HG03442 (cell line): ENCODE results near the gene SPAG5.

ENCODE experiments used
- ATAC-seq: cut with Tn5 transposase; IDR thresholded peaks from one replicate; pipeline ENCODE4 v1.9.1; 2021; ENCODE audit warnings: mild to moderate bottlenecking, moderate library complexity; ENCODE audit not compliant: unreplicated experiment

The SPAG5 gene

DNA sequence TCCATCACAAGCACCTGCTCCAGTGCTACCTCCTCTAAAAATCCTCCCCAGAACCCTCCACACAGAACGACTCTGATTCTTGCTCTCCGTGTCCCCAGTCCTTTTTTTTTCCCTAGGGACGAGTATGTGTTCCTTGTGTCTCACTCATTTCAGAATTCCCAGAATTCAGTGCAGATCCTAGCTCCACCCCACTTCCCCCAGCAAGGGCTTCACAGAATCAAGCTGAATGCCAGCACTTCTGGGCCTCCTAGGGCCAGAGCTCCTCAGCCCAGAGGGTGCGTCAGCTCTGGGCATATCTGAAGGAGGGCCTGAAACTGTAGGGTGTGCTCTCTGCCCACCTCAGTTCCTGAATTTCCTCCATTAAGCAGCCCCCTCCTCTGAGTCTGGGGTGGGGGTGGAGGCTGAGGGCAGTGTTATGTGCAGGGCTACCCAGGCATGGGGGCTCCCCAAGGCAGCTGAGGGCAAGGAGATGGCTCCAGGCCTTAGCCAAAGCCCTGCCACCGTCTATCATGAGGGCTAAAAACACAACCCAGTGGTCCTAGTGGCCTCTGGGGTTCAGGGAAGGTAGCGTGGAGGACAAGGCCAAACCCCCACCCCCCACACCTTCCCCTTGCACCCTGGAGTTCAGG lies 52.9 kb downstream of the SPAG5 start:
- no peak for ATAC-seq

DNA sequence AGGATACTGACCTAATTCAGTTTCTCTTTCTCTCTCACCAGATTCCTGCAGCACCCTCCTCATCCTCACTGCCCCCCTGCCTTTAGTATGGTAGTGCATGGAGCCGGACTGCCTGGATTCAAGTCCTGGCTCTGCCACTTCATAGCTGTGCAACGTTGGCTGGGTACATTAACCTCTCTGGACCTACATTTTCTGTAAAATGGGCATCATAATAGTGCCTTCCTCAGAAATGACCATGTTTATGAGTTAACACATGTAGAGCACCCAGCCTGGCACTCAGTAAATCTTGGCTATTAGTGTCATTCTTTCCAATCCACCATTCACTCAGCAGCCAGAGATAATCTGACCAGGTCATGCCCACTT lies 53.7 kb downstream of the SPAG5 start:
- no peak for ATAC-seq

- ATAC-seq = no peak
Measured at GRCh38 chr17:28544402-28545140, 54.3 kb downstream of the SPAG5 start.

- no peak for ATAC-seq
Measured at GRCh38 chr17:28541439-28541838, 57.4 kb downstream of the SPAG5 start.

DNA sequence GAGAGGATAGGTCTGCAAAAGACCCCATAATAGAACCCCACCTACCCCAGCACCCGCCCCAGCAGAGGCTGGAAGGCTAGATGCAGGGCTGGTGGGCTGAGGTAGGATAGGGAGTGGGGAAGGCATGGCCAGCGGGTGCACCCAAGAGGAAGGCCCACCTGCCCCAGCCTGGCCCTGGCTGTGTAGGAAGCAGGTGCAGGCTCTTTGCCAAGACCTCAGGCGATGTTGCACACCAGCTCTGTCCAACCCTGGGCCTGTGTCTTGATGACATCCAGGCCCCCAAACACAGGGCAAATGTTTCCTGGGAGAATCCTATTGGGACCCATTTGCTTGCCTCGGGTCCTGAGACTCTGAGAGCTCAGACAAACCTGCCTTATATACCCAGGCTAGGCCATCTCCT lies 58.6 kb downstream of the SPAG5 start:
- no peak for ATAC-seq

DNA sequence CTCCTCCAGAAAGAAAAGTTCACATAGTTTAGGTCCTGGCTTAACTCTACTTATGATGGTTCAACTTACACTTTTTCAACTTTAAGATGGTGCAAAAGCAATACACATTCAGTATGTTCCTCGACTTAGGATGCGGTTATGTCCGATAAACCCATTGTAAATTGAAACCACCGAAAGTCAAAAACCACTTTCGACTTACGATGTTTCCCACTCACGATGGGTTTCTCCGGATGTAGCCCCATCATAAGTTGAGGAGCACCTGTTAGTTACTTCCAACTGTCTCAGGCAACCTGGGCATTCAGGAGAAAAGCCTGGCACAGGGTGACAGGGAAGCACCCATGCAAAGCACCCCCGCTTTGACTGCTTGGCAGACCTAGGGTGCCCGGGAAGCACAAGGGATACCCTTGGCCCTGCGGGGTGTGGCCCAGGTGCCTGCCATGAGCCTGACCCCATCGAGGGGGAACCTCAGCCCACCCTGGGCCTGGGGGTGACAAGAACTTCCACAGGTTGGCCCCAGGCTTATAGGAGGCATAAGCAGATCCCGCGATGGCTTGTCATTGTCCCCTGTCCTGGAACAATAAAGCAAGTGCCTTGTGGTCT lies 60.4 kb downstream of the SPAG5 start:
- no peak for ATAC-seq

- no peak for ATAC-seq
Measured at GRCh38 chr17:28537219-28537610, 61.6 kb downstream of the SPAG5 start.

- ATAC-seq = no peak
Measured at GRCh38 chr17:28536532-28537218, 62.1 kb downstream of the SPAG5 start.

GRCh38 chr17:28534740-28535375 lies 64.0 kb downstream of the SPAG5 start:
- ATAC-seq = no peak

DNA sequence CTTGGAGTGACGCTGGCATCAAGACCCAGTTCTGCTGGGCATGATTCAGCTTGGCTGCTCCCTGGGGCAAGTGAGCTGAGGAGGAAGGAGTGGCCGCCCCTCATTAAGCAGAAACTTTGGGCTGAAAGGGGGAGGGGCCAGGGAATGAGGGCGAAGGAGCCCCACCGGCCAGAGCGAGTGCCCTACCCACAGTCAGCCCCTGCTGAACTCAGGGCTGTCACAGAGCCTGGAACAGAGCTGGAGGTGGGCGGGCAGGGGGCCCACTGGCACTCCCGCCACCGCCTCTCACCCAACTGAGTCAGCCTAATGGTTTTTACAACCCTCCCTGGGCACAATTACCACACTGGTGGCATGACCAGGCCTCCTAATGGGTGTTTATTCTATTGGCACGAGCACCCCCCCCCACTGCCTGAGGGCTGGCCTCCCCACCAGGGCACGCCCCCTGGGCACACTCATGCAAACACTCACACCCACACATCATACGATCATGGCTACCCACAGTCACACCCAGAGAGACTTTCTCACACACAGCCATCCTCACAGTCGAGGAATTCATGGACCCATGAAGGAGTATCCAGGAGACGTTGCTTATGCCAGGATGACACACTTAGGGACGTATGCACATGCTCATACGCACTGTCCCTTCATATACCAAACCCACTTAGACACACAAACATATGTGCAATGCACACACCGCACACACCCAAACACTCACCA lies 65.6 kb downstream of the SPAG5 start:
- no peak for ATAC-seq

DNA sequence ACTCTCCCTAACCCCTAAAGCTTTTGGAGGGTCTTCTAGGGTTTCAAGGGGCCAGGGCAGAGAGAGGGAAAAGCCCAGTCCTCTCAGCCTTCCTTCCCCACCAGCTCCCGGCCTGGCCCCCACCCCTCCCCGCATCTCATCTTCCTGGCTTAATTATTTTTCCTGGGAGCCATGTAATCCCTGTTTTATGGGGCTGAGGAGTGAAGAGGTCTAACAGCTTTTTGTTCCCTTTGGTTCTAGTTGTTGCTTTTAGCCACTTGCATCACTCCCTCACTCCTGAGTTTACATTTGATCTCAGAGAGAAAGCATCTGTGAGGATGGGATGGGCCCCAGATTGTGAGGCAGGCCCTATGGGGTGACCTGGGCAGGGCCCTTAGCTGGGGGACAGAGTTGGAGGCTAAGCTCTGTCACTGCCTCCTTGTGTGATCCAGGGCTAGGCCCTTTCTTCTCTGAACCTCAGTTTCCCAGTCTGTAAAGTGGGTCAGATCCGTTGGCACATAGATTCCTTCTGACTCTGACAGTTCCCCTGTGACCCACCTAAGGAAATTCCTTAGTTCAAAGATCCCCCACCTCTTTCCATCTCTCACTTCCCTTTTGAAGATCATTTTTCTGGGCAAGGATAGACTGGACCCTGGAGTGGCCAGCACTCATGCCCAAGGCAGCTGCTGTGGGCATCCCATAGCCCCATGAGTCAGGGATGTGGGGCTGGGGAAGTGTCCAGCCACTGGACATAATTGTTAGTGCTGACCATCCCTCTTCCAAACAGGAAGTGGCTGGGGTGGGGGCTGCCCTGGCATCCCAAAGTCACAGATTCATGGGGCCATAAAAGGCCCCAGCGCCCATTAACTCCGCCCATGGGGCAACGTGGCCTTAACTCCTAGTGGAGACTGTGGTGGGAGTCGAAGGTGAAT lies 66.5 kb downstream of the SPAG5 start:
- no peak for ATAC-seq

DNA sequence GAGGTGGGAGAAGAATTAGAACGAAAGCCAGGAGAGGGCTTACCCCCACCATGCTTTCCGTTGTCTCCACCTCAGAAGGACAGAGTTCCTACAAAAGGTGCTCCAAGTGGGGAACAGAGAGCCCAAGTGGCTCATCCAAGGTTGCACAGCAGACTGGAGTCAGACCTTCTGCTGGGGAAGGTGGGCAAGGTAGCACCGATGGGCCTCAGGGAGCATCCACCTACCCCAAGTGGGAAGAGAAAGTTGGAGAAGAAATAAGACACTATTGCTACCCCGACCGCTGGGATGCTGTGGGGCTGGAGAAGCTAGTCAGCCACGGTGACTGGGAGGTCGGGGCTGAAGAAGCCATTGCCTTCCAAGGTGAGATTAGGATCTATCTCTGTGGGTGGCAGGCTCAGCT lies 67.9 kb downstream of the SPAG5 start:
- ATAC-seq = no peak

DNA sequence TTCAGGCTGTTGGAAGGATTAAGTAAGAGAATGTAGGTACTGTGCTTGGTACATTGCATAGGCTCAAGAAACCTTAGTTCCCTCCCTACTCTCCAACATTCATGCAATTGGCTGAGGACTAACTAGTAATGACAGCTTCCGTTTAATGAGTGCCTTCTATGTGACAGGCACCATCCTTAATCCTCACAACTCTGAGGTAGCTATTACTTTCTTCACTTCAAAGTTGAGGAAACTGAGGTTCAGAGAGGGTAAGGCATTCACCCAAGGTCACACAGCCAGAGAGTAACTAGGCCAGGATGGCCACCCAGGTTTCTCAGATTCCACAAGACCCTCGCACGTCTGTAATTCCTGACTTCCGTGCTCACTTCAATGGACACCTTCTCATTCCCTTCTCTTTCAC lies 68.6 kb downstream of the SPAG5 start:
- ATAC-seq = no peak

GRCh38 chr17:28529013-28529400 lies 69.8 kb downstream of the SPAG5 start:
- no peak for ATAC-seq

DNA sequence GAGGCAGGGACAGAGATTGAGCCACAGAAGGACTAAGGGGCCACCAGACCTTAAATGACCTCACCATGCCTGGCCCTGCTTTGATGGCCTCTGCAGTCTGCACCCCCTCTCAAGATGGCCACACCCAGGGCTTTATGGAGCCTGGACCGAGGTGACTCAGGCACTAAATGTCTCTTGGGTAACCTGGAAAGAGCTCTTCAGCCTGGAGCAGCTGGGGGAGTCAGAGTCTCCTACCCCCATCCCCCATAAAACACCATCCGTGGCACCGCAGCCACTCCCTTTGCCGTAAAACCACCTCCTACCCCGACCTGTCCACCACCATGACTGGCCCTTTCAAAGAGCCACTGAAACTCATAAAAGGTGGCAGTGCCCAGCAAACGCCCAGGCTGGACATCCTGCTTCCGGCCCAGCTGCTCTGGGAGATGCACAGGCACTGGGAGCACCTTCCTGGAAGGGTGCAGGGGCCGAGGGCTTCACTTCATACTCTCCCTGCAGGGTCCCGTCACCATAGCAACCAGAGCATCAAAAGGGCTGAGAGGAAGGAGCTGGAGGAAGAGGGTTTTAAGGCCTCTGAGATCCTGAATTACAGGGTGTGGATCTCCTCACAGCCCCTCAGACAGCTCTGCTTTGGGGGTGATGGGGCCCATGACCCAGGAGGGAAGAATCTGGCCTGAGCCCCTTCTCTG lies 70.4 kb downstream of the SPAG5 start:
- ATAC-seq = no peak

DNA sequence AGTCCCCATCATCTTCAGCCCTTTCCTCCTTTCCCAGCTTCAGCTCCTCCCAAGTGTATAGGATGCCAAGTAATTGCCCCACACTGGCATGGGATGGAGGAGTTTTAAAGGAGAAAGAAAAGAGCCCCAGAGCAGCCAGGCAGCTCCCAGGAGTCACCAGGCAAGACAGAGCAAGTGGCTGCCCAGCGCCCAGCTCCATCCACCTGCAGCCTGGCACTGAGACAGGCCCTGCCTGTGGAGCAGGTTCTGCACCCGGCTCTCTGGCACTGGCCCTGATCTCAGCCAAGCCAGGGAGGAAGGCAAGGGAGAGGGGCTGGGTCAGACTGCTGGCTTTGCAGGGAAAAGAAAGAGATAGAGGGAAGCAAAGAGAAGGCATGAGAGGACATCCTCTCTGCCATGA lies 71.0 kb downstream of the SPAG5 start:
- ATAC-seq = no peak
